ENCODE measurements around the gene SLC1A2. TPM values are rescaled to one million over a fixed set of nuclear protein-coding genes. Genes with fewer than 3 reads are reported as not detected.

Gene SLC1A2
- total RNA-seq, 1 donor from 2014 or later = 0.10 TPM

GRCh38 chr11:35391922-35392688 lies 27.3 kb downstream of the SLC1A2 start:
- Mint-ChIP-seq H3K9me3 (ENCODE audit: low read depth) (no peaks in the 10 kb centered on the region), H3K36me3 (ENCODE audit: low read depth) (no peaks in the 10 kb centered on the region), H3K27me3 (ENCODE audit: low read depth) (peaks cover 6% of the 10 kb centered on the region), H3K4me1 (ENCODE audit: low read depth) (peaks cover 24% of the 10 kb centered on the region), H3K4me3 (ENCODE audit: unreplicated experiment) (peak overlapping the region; percentile 31), H3K27ac (ENCODE audit: unreplicated experiment) (peak overlapping the region; percentile 63)
- peak; percentile 99 for TF ChIP-seq CTCF (IDR thresholded peaks at IDR 0.05)
- DNase-seq (ENCODE audit: low spot score) = no peak

GRCh38 chr11:35390737-35391682 lies 28.3 kb downstream of the SLC1A2 start:
- no peaks in the 10 kb centered on the region for H3K9me3 Mint-ChIP-seq (ENCODE audit: low read depth)
- TF ChIP-seq CTCF (IDR thresholded peaks at IDR 0.05) = no peak
- DNase-seq (ENCODE audit: low spot score) = no peak
- H3K27ac Mint-ChIP-seq (ENCODE audit: unreplicated experiment) = no peak overlapping the region
- H3K27me3 Mint-ChIP-seq (ENCODE audit: low read depth) = peaks cover 6% of the 10 kb centered on the region
- no peaks in the 10 kb centered on the region for H3K36me3 Mint-ChIP-seq (ENCODE audit: low read depth)
- H3K4me3 Mint-ChIP-seq (ENCODE audit: unreplicated experiment) = no peak overlapping the region
- peaks cover 28% of the 10 kb centered on the region for H3K4me1 Mint-ChIP-seq (ENCODE audit: low read depth)

DNA sequence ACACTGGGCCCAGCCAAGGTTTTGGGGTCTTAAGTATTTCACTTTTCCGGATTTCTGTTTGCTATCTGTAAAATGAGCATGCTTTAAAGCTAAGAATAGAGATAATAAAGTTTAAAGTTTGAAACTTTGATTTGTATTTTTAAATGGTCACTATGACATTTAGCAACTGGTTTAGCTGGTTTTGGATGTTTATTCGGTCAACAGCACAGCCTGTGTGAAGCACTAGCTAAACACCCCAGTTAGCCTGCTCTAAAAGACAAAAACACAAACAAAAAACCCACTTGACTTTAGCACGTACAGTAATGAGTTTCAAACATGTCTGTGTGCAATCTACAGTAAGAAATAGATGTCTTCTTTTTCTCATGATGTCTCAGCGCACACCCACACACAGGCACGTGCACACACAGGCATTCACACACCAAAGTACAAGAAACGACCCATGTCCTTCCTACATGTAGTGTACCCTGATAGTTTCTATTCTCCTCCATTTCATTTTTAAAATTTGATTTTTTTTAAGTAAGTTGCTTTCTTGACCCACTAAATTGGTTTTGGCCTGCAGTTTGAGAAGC lies 29.4 kb downstream of the SLC1A2 start:
- H3K9me3 Mint-ChIP-seq (ENCODE audit: low read depth) = no peaks in the 10 kb centered on the region
- no peaks in the 10 kb centered on the region for H3K36me3 Mint-ChIP-seq (ENCODE audit: low read depth)
- H3K4me1 Mint-ChIP-seq (ENCODE audit: low read depth) = peaks cover 28% of the 10 kb centered on the region
- peaks cover 6% of the 10 kb centered on the region for H3K27me3 Mint-ChIP-seq (ENCODE audit: low read depth)
- TF ChIP-seq CTCF (IDR thresholded peaks at IDR 0.05) = no peak
- H3K4me3 Mint-ChIP-seq (ENCODE audit: unreplicated experiment) = no peak overlapping the region
- no peak overlapping the region for H3K27ac Mint-ChIP-seq (ENCODE audit: unreplicated experiment)
- no peak for DNase-seq (ENCODE audit: low spot score)

- Mint-ChIP-seq H3K9me3 (ENCODE audit: low read depth) (no peaks in the 10 kb centered on the region), H3K36me3 (ENCODE audit: low read depth) (no peaks in the 10 kb centered on the region), H3K4me1 (ENCODE audit: low read depth) (peaks cover 28% of the 10 kb centered on the region), H3K27ac (ENCODE audit: unreplicated experiment) (no peak overlapping the region), H3K27me3 (ENCODE audit: low read depth) (peaks cover 6% of the 10 kb centered on the region), H3K4me3 (ENCODE audit: unreplicated experiment) (no peak overlapping the region)
- no peak for TF ChIP-seq CTCF (IDR thresholded peaks at IDR 0.05)
- DNase-seq (ENCODE audit: low spot score) = no peak
Observed at GRCh38 chr11:35389112-35389511, 30.2 kb downstream of the SLC1A2 start.

DNA sequence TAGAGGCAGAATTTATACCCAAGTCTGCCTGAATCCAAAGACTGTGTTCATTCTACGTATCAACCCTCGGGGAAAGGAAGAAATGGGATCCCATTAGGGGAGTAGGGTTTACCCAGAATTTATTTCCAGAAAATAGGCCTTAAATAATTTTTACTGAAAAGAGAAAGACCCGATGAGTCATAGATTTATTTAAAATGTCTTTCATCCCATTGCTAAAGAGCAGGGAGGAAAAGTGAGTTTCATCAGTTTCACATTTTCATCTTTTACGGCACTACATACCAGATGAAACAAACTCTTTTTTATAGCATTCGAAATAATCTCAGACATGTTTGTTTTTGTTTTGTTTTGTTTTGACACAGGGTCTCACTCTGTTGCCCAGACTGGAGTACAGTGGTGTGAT lies 31.3 kb downstream of the SLC1A2 start:
- Mint-ChIP-seq H3K27ac (ENCODE audit: unreplicated experiment) (no peak overlapping the region), H3K4me1 (ENCODE audit: low read depth) (peaks cover 33% of the 10 kb centered on the region), H3K27me3 (ENCODE audit: low read depth) (no peaks in the 10 kb centered on the region), H3K9me3 (ENCODE audit: low read depth) (no peaks in the 10 kb centered on the region), H3K4me3 (ENCODE audit: unreplicated experiment) (no peak overlapping the region), H3K36me3 (ENCODE audit: low read depth) (no peaks in the 10 kb centered on the region)
- no peak for TF ChIP-seq CTCF (IDR thresholded peaks at IDR 0.05)
- DNase-seq (ENCODE audit: low spot score) = no peak

All from chondrocyte (in vitro differentiated cells).